ENCODE measurements around the gene SLC2A5. TPM values are rescaled to one million over a fixed set of nuclear protein-coding genes. Genes with fewer than 3 reads are reported as not detected.

Gene SLC2A5
- total and polyA plus RNA-seq, 8 donors, result 0.19 to 6.4 (median 2.7) TPM; not detected in 3

DNA sequence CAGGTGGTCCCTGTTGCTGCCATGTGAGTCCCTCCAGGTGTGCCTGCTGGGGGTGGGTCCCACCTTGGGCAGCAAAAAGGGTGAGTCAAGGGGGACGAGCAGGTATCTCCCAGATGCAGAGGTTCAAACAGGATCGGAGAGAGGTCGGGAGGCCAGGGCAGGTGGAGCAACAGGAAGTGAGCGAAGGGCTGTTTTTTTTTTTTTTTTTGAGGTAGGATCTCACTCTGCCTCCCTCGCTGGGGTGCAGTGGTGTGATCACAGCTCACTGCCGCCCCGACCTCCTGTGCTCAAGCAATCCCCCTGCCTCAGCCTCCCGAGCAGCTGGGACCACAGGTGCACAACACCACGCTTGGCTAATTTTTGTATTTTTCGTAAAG is 82.6 kb downstream of the SLC2A5 start:
- H3K27me3 ChIP-seq, result no peaks in the 10 kb centered on the region
- H3K27ac ChIP-seq, result peak overlapping the region in 2 of 5 donors; percentile 13 to 51
- no peak for DNase-seq
- intact Hi-C loops (cut with DNase I; ENCODE audit: low total_unique reads), result loop anchor here (5.0 kb wide), 1 partner anchor 70 kb away; no protein-coding TSS in a partner anchor
- H3K4me3 ChIP-seq, result no peak overlapping the region
- peaks cover 4 to 20% (median 11%) of the 10 kb centered on the region in 4 donors for H3K4me1 ChIP-seq
- WGBS, 5 donors, result 82 to 93% (median 84%) methylated on average over 10 of the region's 10 CpGs
- no peak for TF ChIP-seq POLR2A (IDR thresholded peaks at IDR 0.05)
- no peak for TF ChIP-seq POLR2AphosphoS5 (IDR thresholded peaks at IDR 0.05)
- TF ChIP-seq CTCF (IDR thresholded peaks at IDR 0.05), result no peak
- TF ChIP-seq EP300 (IDR thresholded peaks at IDR 0.05), result no peak
- no peaks in the 10 kb centered on the region for H3K9me3 ChIP-seq
- H3K36me3 ChIP-seq, result no peaks in the 10 kb centered on the region

- Histone ChIP-seq H3K4me1 (peaks cover 4 to 20% (median 11%) of the 10 kb centered on the region in 4 donors), H3K27me3 (no peaks in the 10 kb centered on the region), H3K9me3 (no peaks in the 10 kb centered on the region), H3K4me3 (no peak overlapping the region), H3K36me3 (no peaks in the 10 kb centered on the region), H3K27ac (peak overlapping the region in 3 of 5 donors; percentile 3 to 51 (median 13))
- TF ChIP-seq POLR2AphosphoS5 (IDR thresholded peaks at IDR 0.05) (peak in 2 of 3 donors; percentile 28 to 72), EP300 (IDR thresholded peaks at IDR 0.05) (no peak)
- 52 to 60% (median 54%) methylated on average over 8 to 14 of the region's 14 CpGs for WGBS, 5 donors
- DNase-seq, result peak; percentile 67 to 88
- intact Hi-C loops (cut with DNase I; ENCODE audit: low total_unique reads), result loop anchor here (5.0 kb wide), 1 partner anchor 69 kb away; no protein-coding TSS in a partner anchor
Observed at GRCh38 chr1:8985915-8986813, 83.3 kb downstream of the SLC2A5 start.

Small RNA genes lying within 50 kb of the gene (small RNA-seq; reads per million reads assigned to genes)
- gene RF00424, result 0 reads per million in 4 donors

Other genes starting within 250 kb of the SLC2A5 start
- gene ENO1, start 190.9 kb downstream of the SLC2A5 start, total RNA-seq, result 100 to 1,000 TPM; 206 to 463 (median 362) TPM
- gene ENO1, start 190.9 kb downstream of the SLC2A5 start, polyA plus RNA-seq, result 100 to 1,000 TPM; 271 to 577 (median 338) TPM
- not detected for gene CA6, start 123.8 kb downstream of the SLC2A5 start, total RNA-seq
- gene CA6, start 123.8 kb downstream of the SLC2A5 start, polyA plus RNA-seq, result not detected
- gene SLC2A7, start 43.2 kb downstream of the SLC2A5 start, total RNA-seq, result not detected
- gene SLC2A7, start 43.2 kb downstream of the SLC2A5 start, polyA plus RNA-seq, result not detected
- gene GPR157, start 59.5 kb upstream of the SLC2A5 start, total RNA-seq, result 10 to 100 TPM in 1 of 5 donors, 1 to 10 TPM in 4; 3.1 to 16.5 (median 7.0) TPM
- gene GPR157, start 59.5 kb upstream of the SLC2A5 start, polyA plus RNA-seq, result 1 to 10 TPM in 2 of 3 donors, under 1 TPM in 1; 0.15 to 3.7 (median 1.1) TPM
- gene H6PD, start 165.1 kb upstream of the SLC2A5 start, total RNA-seq, result 10 to 100 TPM; 17.9 to 54.3 (median 34.9) TPM
- gene H6PD, start 165.1 kb upstream of the SLC2A5 start, polyA plus RNA-seq, result 1 to 10 TPM; 3.2 to 9.2 (median 7.5) TPM
- 10 to 100 TPM in 4 of 5 donors, 1 to 10 TPM in 1; 2.3 to 28.7 (median 15.1) TPM for gene SPSB1, start 223.3 kb upstream of the SLC2A5 start, total RNA-seq
- gene SPSB1, start 223.3 kb upstream of the SLC2A5 start, polyA plus RNA-seq, result 10 to 100 TPM in 2 of 3 donors, 1 to 10 TPM in 1; 9.4 to 26.3 (median 14.7) TPM